HEK293 (cell line): ENCODE data around the gene XIAP.
A peak's percentile ranks its signal among the peaks of the same experiment; 100 is the strongest.

Experiments
- GLIS1 ChIP-seq: fragments of 450-650 bp; formaldehyde crosslinking; IDR thresholded peaks from 2 replicates; pipeline ENCODE4 v1.5.1; 2016; ENCODE audit warnings: missing biosample characterization, missing genetic modification characterization
- KLF1 ChIP-seq: fragments of 450-650 bp; formaldehyde crosslinking; IDR thresholded peaks from 2 replicates; pipeline ENCODE4 v1.5.1; 2016; ENCODE audit warnings: missing biosample characterization, missing genetic modification characterization
- KLF9 ChIP-seq: fragments of 450-650 bp; formaldehyde crosslinking; IDR thresholded peaks from 2 replicates; pipeline ENCODE4 v1.5.1; 2016; ENCODE audit warnings: missing biosample characterization, missing genetic modification characterization, low read depth
- MEIS1 ChIP-seq: sonication (generic); formaldehyde crosslinking; IDR thresholded peaks from 2 replicates; pipeline ENCODE4 v1.8.1; 2022; ENCODE audit warnings: missing genetic modification reagents, mild to moderate bottlenecking, borderline replicate concordance
- SCRT1 ChIP-seq: fragments of 450-650 bp; formaldehyde crosslinking; IDR thresholded peaks from 2 replicates; pipeline ENCODE4 v1.5.1; 2016; ENCODE audit warnings: missing biosample characterization, missing genetic modification characterization, borderline replicate concordance
- SP2 ChIP-seq: fragments of 450-650 bp; formaldehyde crosslinking; IDR thresholded peaks from 2 replicates; pipeline ENCODE4 v1.5.1; 2016; ENCODE audit warnings: missing biosample characterization, missing genetic modification characterization
- YY2 ChIP-seq: fragments of 450-650 bp; formaldehyde crosslinking; IDR thresholded peaks from 2 replicates; pipeline ENCODE4 v1.5.1; 2016; ENCODE audit warnings: missing biosample characterization, missing genetic modification characterization
- ZBTB8A ChIP-seq: fragments of 450-650 bp; formaldehyde crosslinking; IDR thresholded peaks from 2 replicates; pipeline ENCODE4 v1.5.1; 2016; ENCODE audit warnings: missing biosample characterization, missing genetic modification characterization
- ZFHX2 ChIP-seq: fragments of 450-650 bp; formaldehyde crosslinking; conservative IDR thresholded peaks from 2 replicates; pipeline ENCODE4 v1.5.1; 2016; ENCODE audit warnings: missing biosample characterization, missing genetic modification characterization
- ZNF133 ChIP-seq: fragments of 450-650 bp; formaldehyde crosslinking; IDR thresholded peaks from 2 replicates; pipeline ENCODE4 v1.5.1; 2016; ENCODE audit warnings: missing biosample characterization, missing genetic modification characterization
- ZNF23 ChIP-seq: fragments of 450-650 bp; formaldehyde crosslinking; IDR thresholded peaks from 2 replicates; pipeline ENCODE4 v1.5.1; 2016; ENCODE audit warnings: missing biosample characterization, missing genetic modification characterization, borderline replicate concordance
- ZNF341 ChIP-seq: fragments of 450-650 bp; formaldehyde crosslinking; IDR thresholded peaks from 2 replicates; pipeline ENCODE4; 2016; ENCODE audit warnings: low read depth, missing biosample characterization, missing genetic modification characterization
- ZNF350 ChIP-seq: fragments of 450-650 bp; formaldehyde crosslinking; IDR thresholded peaks from 2 replicates; pipeline ENCODE4 v1.5.0; 2017; ENCODE audit warnings: missing biosample characterization, mild to moderate bottlenecking, missing genetic modification characterization
- ZNF394 ChIP-seq: fragments of 450-650 bp; formaldehyde crosslinking; IDR thresholded peaks from 2 replicates; pipeline ENCODE4 v1.5.1; 2016; ENCODE audit warnings: missing biosample characterization, missing genetic modification characterization, mild to moderate bottlenecking, moderate library complexity, borderline replicate concordance
- ZNF785 ChIP-seq: fragments of 450-650 bp; formaldehyde crosslinking; IDR thresholded peaks from 2 replicates; pipeline ENCODE4 v1.5.1; 2016; ENCODE audit warnings: missing biosample characterization, missing genetic modification characterization
- ZSCAN23 ChIP-seq: fragments of 450-650 bp; formaldehyde crosslinking; IDR thresholded peaks from 2 replicates; pipeline ENCODE4 v1.5.1; 2016; ENCODE audit warnings: missing biosample characterization, missing genetic modification characterization
- TF ChIP-seq, protein P1 (sequence below): fragments of 450-650 bp; formaldehyde crosslinking; IDR thresholded peaks from 2 replicates; pipeline ENCODE4 v1.5.1; 2016; ENCODE audit warnings: missing biosample characterization, missing genetic modification characterization
- TF ChIP-seq, protein P2 (sequence below): fragments of 450-650 bp; formaldehyde crosslinking; conservative IDR thresholded peaks from 2 replicates; pipeline ENCODE4 v1.5.1; 2016; ENCODE audit warnings: low read depth, missing biosample characterization, missing genetic modification characterization
- TF ChIP-seq, protein P3 (sequence below): fragments of 450-650 bp; formaldehyde crosslinking; IDR thresholded peaks from 2 replicates; pipeline ENCODE4 v1.5.1; 2016; ENCODE audit warnings: missing biosample characterization, missing genetic modification characterization
- TF ChIP-seq, protein P4 (sequence below): fragments of 450-650 bp; formaldehyde crosslinking; IDR thresholded peaks from 2 replicates; pipeline ENCODE4 v1.5.1; 2016; ENCODE audit warnings: missing biosample characterization, missing genetic modification characterization
- TF ChIP-seq, protein P5 (sequence below): fragments of 450-650 bp; formaldehyde crosslinking; IDR thresholded peaks from 2 replicates; pipeline ENCODE4 v1.5.1; 2016; ENCODE audit warnings: missing biosample characterization, missing genetic modification characterization

XIAP gene

DNA sequence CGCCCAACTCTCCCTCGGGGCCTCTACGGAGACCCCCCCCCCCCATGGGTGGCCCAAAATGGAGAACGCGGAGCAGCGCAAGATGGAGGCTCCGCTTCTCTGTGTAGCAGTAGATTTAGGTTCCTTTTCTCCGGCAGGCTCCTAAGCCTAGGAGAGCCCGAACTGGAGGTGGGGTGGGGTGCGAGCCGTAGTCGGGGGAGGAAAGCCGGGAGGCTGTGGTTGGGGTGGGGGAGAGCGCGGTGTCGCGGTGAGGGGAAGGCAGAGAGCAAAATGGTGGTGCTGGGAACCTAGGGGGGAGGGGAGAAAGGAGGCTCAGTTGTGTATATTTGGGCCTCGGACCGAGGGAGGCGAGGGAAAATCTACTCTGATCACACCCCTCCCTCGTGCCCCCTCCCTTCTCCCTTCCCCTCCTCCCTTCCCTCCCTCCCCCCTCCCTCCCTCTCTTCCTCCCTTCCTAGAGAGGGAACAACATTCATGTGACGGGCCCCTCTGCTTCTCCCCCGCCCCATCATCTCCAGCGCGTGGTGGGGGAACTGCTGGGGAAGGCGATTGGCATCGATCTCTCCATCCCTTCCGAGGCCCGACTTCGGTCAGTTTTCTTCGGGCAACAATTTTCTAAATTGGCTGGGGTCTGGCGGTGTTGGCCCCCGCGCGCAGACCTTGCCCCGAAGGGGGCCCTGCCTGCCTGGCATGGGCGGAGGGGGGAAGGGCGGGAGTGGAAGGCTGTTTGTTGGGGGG, 101.6 kb downstream of the XIAP start, which contains the start of gene STAG2 (continued):
- TF ChIP-seq MEIS1 (no peak), ZNF23 (tag by site-specific recombination) (no peak), SCRT1 (no peak), ZFHX2 (tag by site-specific recombination) (peak; percentile 54), GLIS1 (tag by site-specific recombination) (peak; percentile 63), ZBTB8A (tag by site-specific recombination) (peak; percentile 62; the same call in 1 of the 2 replicates), ZNF341 (tag by site-specific recombination) (peak; percentile 94), ZNF785 (no peak), KLF1 (tag by site-specific recombination) (0 out of 2 replicates have a peak, but pooled peaks have one; percentile 40), SP2 (tag by site-specific recombination) (peak; percentile 32), ZNF133 (tag by site-specific recombination) (peak; percentile 44; the same call in 1 of the 2 replicates), ZNF350 (no peak), KLF9 (tag by site-specific recombination) (peak; percentile 13), ZNF394 (tag by site-specific recombination) (peak; percentile 59; the same call in 1 of the 2 replicates), ZSCAN23 (no peak), YY2 (tag by site-specific recombination) (peak; percentile 68)
- TF ChIP-seq, protein P1, sequence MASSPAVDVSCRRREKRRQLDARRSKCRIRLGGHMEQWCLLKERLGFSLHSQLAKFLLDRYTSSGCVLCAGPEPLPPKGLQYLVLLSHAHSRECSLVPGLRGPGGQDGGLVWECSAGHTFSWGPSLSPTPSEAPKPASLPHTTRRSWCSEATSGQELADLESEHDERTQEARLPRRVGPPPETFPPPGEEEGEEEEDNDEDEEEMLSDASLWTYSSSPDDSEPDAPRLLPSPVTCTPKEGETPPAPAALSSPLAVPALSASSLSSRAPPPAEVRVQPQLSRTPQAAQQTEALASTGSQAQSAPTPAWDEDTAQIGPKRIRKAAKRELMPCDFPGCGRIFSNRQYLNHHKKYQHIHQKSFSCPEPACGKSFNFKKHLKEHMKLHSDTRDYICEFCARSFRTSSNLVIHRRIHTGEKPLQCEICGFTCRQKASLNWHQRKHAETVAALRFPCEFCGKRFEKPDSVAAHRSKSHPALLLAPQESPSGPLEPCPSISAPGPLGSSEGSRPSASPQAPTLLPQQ: peak; percentile 78
- TF ChIP-seq, protein P2, sequence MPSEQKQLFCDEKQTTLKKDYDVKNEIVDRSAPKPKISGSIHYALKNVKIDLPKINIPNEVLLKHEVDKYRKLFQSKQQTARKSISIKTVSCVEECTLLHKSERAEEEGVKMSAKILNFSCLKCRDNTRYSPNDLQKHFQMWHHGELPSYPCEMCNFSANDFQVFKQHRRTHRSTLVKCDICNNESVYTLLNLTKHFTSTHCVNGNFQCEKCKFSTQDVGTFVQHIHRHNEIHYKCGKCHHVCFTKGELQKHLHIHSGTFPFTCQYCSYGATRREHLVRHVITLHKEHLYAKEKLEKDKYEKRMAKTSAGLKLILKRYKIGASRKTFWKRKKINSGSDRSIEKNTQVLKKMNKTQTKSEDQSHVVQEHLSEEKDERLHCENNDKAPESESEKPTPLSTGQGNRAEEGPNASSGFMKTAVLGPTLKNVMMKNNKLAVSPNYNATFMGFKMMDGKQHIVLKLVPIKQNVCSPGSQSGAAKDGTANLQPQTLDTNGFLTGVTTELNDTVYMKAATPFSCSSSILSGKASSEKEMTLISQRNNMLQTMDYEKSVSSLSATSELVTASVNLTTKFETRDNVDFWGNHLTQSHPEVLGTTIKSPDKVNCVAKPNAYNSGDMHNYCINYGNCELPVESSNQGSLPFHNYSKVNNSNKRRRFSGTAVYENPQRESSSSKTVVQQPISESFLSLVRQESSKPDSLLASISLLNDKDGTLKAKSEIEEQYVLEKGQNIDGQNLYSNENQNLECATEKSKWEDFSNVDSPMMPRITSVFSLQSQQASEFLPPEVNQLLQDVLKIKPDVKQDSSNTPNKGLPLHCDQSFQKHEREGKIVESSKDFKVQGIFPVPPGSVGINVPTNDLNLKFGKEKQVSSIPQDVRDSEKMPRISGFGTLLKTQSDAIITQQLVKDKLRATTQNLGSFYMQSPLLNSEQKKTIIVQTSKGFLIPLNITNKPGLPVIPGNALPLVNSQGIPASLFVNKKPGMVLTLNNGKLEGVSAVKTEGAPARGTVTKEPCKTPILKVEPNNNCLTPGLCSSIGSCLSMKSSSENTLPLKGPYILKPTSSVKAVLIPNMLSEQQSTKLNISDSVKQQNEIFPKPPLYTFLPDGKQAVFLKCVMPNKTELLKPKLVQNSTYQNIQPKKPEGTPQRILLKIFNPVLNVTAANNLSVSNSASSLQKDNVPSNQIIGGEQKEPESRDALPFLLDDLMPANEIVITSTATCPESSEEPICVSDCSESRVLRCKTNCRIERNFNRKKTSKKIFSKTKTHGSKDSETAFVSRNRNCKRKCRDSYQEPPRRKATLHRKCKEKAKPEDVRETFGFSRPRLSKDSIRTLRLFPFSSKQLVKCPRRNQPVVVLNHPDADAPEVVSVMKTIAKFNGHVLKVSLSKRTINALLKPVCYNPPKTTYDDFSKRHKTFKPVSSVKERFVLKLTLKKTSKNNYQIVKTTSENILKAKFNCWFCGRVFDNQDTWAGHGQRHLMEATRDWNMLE (tag by site-specific recombination): no peak
- TF ChIP-seq, protein P3, sequence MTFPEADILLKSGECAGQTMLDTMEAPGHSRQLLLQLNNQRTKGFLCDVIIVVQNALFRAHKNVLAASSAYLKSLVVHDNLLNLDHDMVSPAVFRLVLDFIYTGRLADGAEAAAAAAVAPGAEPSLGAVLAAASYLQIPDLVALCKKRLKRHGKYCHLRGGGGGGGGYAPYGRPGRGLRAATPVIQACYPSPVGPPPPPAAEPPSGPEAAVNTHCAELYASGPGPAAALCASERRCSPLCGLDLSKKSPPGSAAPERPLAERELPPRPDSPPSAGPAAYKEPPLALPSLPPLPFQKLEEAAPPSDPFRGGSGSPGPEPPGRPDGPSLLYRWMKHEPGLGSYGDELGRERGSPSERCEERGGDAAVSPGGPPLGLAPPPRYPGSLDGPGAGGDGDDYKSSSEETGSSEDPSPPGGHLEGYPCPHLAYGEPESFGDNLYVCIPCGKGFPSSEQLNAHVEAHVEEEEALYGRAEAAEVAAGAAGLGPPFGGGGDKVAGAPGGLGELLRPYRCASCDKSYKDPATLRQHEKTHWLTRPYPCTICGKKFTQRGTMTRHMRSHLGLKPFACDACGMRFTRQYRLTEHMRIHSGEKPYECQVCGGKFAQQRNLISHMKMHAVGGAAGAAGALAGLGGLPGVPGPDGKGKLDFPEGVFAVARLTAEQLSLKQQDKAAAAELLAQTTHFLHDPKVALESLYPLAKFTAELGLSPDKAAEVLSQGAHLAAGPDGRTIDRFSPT (tag by site-specific recombination): peak; percentile 93
- TF ChIP-seq, protein P4, sequence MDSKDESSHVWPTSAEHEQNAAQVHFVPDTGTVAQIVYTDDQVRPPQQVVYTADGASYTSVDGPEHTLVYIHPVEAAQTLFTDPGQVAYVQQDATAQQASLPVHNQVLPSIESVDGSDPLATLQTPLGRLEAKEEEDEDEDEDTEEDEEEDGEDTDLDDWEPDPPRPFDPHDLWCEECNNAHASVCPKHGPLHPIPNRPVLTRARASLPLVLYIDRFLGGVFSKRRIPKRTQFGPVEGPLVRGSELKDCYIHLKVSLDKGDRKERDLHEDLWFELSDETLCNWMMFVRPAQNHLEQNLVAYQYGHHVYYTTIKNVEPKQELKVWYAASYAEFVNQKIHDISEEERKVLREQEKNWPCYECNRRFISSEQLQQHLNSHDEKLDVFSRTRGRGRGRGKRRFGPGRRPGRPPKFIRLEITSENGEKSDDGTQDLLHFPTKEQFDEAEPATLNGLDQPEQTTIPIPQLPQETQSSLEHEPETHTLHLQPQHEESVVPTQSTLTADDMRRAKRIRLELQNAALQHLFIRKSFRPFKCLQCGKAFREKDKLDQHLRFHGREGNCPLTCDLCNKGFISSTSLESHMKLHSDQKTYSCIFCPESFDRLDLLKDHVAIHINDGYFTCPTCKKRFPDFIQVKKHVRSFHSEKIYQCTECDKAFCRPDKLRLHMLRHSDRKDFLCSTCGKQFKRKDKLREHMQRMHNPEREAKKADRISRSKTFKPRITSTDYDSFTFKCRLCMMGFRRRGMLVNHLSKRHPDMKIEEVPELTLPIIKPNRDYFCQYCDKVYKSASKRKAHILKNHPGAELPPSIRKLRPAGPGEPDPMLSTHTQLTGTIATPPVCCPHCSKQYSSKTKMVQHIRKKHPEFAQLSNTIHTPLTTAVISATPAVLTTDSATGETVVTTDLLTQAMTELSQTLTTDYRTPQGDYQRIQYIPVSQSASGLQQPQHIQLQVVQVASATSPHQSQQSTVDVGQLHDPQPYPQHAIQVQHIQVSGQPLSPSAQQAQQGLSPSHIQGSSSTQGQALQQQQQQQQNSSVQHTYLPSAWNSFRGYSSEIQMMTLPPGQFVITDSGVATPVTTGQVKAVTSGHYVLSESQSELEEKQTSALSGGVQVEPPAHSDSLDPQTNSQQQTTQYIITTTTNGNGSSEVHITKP (tag by site-specific recombination): peak; percentile 52; the same call in 1 of the 2 replicates
- TF ChIP-seq, protein P5, sequence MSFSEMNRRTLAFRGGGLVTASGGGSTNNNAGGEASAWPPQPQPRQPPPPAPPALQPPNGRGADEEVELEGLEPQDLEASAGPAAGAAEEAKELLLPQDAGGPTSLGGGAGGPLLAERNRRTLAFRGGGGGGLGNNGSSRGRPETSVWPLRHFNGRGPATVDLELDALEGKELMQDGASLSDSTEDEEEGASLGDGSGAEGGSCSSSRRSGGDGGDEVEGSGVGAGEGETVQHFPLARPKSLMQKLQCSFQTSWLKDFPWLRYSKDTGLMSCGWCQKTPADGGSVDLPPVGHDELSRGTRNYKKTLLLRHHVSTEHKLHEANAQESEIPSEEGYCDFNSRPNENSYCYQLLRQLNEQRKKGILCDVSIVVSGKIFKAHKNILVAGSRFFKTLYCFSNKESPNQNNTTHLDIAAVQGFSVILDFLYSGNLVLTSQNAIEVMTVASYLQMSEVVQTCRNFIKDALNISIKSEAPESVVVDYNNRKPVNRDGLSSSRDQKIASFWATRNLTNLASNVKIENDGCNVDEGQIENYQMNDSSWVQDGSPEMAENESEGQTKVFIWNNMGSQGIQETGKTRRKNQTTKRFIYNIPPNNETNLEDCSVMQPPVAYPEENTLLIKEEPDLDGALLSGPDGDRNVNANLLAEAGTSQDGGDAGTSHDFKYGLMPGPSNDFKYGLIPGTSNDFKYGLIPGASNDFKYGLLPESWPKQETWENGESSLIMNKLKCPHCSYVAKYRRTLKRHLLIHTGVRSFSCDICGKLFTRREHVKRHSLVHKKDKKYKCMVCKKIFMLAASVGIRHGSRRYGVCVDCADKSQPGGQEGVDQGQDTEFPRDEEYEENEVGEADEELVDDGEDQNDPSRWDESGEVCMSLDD (tag by site-specific recombination): peak; percentile 90
